VCaP (cell line): ENCODE measurements around the gene FXYD3.
A peak's percentile ranks its signal among the peaks of the same experiment; 100 is the strongest.

Experiments
- H3K27ac ChIP-seq: fragments of 450-650 bp; 2 replicates; pipeline ENCODE4 v1.5.1; 2017
- CTCF ChIP-seq: fragments of 450-650 bp; conservative IDR thresholded peaks from 2 replicates; pipeline ENCODE4 v1.5.1; 2017; ENCODE audit warnings: mild to moderate bottlenecking, moderate library complexity

The FXYD3 gene

GRCh38 chr19:35080613-35081170 lies 34.9 kb upstream of the FXYD3 start:
- peak; percentile 32; the same call in 1 of the 2 replicates for TF ChIP-seq CTCF
- H3K27ac ChIP-seq = no peak overlapping the region

GRCh38 chr19:35081201-35081600 lies 34.4 kb upstream of the FXYD3 start:
- TF ChIP-seq CTCF = no peak
- H3K27ac ChIP-seq = no peak overlapping the region

GRCh38 chr19:35083691-35084508 lies 31.7 kb upstream of the FXYD3 start:
- TF ChIP-seq CTCF = no peak
- H3K27ac ChIP-seq = no peak overlapping the region

- no peak for TF ChIP-seq CTCF
- no peak overlapping the region for H3K27ac ChIP-seq
Observed at GRCh38 chr19:35084509-35084762, 31.2 kb upstream of the FXYD3 start.

- no peak overlapping the region for H3K27ac ChIP-seq
- no peak for TF ChIP-seq CTCF
Observed at GRCh38 chr19:35085947-35086346, 29.7 kb upstream of the FXYD3 start.

GRCh38 chr19:35086455-35086854 lies 29.2 kb upstream of the FXYD3 start:
- no peak overlapping the region for H3K27ac ChIP-seq
- TF ChIP-seq CTCF = no peak

GRCh38 chr19:35087393-35087792 lies 28.2 kb upstream of the FXYD3 start:
- TF ChIP-seq CTCF = no peak
- H3K27ac ChIP-seq = no peak overlapping the region
